ENCODE measurements around the gene SLC26A11.

The SLC26A11 gene

DNA sequence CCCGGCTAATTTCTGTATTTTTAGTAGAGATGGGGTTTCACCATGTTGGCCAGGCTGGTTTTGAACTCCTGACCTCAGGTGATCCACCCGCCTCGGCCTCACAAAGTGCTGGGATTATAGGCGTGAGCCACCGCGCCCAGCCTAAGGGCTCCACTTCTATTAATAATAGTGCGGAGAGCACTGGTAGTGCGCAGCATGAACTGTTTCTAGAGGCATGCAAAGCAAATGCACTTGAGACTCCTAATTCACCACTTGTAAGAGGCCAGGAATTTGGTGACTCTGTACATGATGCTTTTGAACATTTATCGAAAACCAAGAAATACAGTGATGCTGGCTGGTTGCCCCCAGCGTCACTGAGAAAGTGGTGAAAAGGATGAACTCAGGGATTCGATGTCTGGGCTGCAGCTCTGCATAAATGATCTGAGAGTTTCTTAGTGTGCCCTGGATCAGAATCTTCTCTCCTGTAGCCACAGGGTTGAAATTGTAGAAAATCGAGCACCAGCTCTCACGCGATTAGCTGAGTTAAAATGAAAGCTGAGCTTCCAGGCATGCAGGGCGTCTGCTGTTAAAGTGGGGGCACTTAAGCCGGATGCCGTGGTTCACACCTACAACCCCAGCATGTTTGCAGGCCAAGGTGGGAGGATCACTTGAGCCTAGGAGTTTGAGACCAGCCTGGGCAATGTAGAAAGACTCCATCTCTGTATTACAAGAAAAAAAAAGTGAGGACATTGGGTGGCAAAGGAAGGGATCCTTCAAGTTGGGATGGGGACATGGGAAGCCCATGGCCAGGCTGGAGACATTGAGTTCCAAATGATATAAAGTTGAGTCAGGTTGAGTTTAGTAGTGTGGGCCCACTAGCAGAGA, 45.2 kb downstream of the SLC26A11 start:
- H4K20me1 ChIP-seq (ENCODE audit: low read depth, low read length), result no peaks in the 10 kb centered on the region
- H3F3A ChIP-seq (ENCODE audit: insufficient read depth), result 0 out of 2 replicates have a peak, but pooled peaks cover 9% of the 10 kb centered on the region

DNA sequence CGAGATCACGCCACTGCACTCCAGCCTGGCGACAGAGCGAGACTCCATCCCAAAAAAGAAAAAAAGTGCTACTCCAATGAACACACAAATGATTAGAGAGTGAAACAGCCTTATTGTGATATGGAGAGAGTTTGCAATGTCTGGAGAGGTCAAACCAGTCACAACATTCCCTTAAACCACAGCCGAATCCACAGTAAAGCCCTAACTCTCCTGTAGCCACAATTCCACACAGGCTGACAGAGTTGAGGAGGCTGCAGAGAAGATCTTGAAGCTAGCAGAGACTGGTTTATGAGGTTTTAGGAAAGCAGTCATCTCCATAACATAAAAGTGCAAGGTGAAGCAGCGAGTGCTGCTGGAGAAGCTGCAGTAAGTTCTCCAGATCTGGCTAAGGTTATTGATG, 47.2 kb downstream of the SLC26A11 start:
- Histone ChIP-seq H3F3A (ENCODE audit: insufficient read depth) (no peaks in the 10 kb centered on the region), H3K9me3 (ENCODE audit: insufficient read depth, low read length) (no peaks in the 10 kb centered on the region), H3K79me2 (ENCODE audit: insufficient read depth, low read length) (no peaks in the 10 kb centered on the region), H2AFZ (ENCODE audit: low read depth, low read length, severe bottlenecking) (no peak overlapping the region), H3K27ac (ENCODE audit: low read depth, low read length) (no peak overlapping the region), H3K9me2 (replicated peaks; ENCODE audit: insufficient read depth, low read length) (no peaks in the 10 kb centered on the region), H3K4me2 (ENCODE audit: low read depth, low read length, poor library complexity, severe bottlenecking) (no peak overlapping the region), H4K20me1 (ENCODE audit: low read depth, low read length) (no peaks in the 10 kb centered on the region), H3K27me3 (ENCODE audit: low read length) (no peaks in the 10 kb centered on the region), H3K4me3 (ENCODE audit: insufficient read depth, low read length, poor library complexity, severe bottlenecking) (no peak overlapping the region), H3K36me3 (ENCODE audit: low read length) (no peaks in the 10 kb centered on the region), H3K9ac (ENCODE audit: low read length) (no peak overlapping the region)
- TF ChIP-seq, protein P1, sequence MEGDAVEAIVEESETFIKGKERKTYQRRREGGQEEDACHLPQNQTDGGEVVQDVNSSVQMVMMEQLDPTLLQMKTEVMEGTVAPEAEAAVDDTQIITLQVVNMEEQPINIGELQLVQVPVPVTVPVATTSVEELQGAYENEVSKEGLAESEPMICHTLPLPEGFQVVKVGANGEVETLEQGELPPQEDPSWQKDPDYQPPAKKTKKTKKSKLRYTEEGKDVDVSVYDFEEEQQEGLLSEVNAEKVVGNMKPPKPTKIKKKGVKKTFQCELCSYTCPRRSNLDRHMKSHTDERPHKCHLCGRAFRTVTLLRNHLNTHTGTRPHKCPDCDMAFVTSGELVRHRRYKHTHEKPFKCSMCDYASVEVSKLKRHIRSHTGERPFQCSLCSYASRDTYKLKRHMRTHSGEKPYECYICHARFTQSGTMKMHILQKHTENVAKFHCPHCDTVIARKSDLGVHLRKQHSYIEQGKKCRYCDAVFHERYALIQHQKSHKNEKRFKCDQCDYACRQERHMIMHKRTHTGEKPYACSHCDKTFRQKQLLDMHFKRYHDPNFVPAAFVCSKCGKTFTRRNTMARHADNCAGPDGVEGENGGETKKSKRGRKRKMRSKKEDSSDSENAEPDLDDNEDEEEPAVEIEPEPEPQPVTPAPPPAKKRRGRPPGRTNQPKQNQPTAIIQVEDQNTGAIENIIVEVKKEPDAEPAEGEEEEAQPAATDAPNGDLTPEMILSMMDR (IDR thresholded peaks at IDR 0.05; ENCODE audit: insufficient read depth, low read length, poor library complexity, severe bottlenecking), result no peak
- TF ChIP-seq EZH2phosphoT487 (conservative IDR thresholded peaks at IDR 0.05; ENCODE audit: low read length), result no peak

More for the DNA sequence above, 45.2 kb downstream of the SLC26A11 start:
- Histone ChIP-seq H2AFZ (ENCODE audit: low read depth, low read length, severe bottlenecking) (no peak overlapping the region), H3K9me2 (replicated peaks; ENCODE audit: insufficient read depth, low read length) (no peaks in the 10 kb centered on the region), H3K4me3 (ENCODE audit: insufficient read depth, low read length, poor library complexity, severe bottlenecking) (no peak overlapping the region), H3K36me3 (ENCODE audit: low read length) (no peaks in the 10 kb centered on the region), H3K27ac (ENCODE audit: low read depth, low read length) (no peak overlapping the region), H3K9ac (ENCODE audit: low read length) (no peak overlapping the region), H3K9me3 (ENCODE audit: insufficient read depth, low read length) (no peaks in the 10 kb centered on the region), H3K79me2 (ENCODE audit: insufficient read depth, low read length) (no peaks in the 10 kb centered on the region), H3K27me3 (ENCODE audit: low read length) (no peaks in the 10 kb centered on the region), H3K4me2 (ENCODE audit: low read depth, low read length, poor library complexity, severe bottlenecking) (no peak overlapping the region)
- TF ChIP-seq, protein P1 (IDR thresholded peaks at IDR 0.05; ENCODE audit: insufficient read depth, low read length, poor library complexity, severe bottlenecking), result no peak
- no peak for TF ChIP-seq EZH2phosphoT487 (conservative IDR thresholded peaks at IDR 0.05; ENCODE audit: low read length)

DNA sequence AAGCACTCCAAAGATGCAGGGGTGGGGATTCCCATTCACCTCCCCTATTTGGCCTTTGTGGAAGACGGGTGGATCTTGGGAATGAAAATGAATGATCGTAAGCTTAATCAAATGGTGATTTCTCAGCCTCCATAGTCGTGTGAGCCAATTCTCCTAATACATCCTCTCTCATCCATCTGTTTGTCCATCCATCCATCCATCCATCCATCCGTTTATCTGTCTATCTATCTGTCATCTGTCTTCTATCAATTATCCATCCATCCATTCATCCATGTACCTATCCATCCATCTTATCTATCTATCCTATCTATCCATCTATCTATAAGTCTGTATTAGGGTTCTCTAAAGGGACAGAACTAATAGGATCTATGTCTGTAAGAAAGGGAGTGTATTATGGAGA, 48.2 kb downstream of the SLC26A11 start:
- no peaks in the 10 kb centered on the region for H3K9me3 ChIP-seq (ENCODE audit: insufficient read depth, low read length)
- H3K27ac ChIP-seq (ENCODE audit: low read depth, low read length), result no peak overlapping the region
- no peaks in the 10 kb centered on the region for H3K79me2 ChIP-seq (ENCODE audit: insufficient read depth, low read length)
- H4K20me1 ChIP-seq (ENCODE audit: low read depth, low read length), result no peaks in the 10 kb centered on the region
- no peaks in the 10 kb centered on the region for H3F3A ChIP-seq (ENCODE audit: insufficient read depth)
- H2AFZ ChIP-seq (ENCODE audit: low read depth, low read length, severe bottlenecking), result no peak overlapping the region
- no peak overlapping the region for H3K4me2 ChIP-seq (ENCODE audit: low read depth, low read length, poor library complexity, severe bottlenecking)
- no peak overlapping the region for H3K4me3 ChIP-seq (ENCODE audit: insufficient read depth, low read length, poor library complexity, severe bottlenecking)
- H3K27me3 ChIP-seq (ENCODE audit: low read length), result no peaks in the 10 kb centered on the region
- TF ChIP-seq, protein P1 (IDR thresholded peaks at IDR 0.05; ENCODE audit: insufficient read depth, low read length, poor library complexity, severe bottlenecking), result no peak
- H3K36me3 ChIP-seq (ENCODE audit: low read length), result no peaks in the 10 kb centered on the region
- H3K9me2 ChIP-seq (replicated peaks; ENCODE audit: insufficient read depth, low read length), result no peaks in the 10 kb centered on the region
- no peak overlapping the region for H3K9ac ChIP-seq (ENCODE audit: low read length)
